HG03095 (cell line): ENCODE results near the gene ZNF70.

Experiments used
- ATAC-seq: cut with Tn5 transposase; IDR thresholded peaks from one replicate; pipeline ENCODE4 v1.9.1; 2021; ENCODE audit warnings: moderate library complexity; ENCODE audit not compliant: unreplicated experiment

The ZNF70 gene

DNA sequence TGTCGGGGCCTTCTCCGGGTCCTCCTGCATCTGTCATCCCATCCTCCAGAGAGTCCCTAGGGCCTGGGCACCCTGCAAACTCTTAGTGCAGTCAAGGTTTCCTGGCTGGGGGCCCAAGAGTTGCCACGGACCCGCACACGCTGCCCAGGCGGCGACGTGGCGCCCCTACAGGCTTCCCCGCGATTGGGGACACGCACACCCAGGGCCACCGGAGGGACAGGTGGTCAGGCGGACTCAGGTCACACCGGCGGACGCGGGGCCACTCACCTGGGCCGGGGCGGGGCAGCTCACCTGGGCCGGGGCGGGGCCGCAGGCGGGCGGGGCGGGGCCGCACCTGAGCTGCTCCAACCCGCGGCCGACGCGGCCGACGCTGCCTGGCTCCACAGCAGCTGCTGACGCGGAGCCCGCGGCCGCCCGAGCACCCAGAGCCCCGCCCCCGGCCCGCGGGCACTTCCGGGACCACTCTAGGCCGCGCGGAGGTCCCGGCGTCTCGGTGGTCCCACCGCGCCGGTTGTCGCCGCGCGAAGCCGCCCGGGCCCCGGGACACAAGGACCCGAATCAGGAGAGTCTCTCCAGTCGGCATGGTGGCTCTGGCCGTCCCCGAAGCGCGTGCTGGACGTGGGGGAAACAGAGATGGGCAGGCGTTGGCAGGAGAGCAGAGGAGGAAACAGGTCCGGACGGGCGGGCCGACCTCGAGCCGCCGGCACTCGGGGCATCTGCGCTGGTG, at the start of gene ZNF70:
Gene ZNF70 (minus strand): TSS at position 399 of the 727 bp plus-strand sequence. CDS start 5,972 bp downstream, outside the sequence.
- ATAC-seq = peak; percentile 64

DNA sequence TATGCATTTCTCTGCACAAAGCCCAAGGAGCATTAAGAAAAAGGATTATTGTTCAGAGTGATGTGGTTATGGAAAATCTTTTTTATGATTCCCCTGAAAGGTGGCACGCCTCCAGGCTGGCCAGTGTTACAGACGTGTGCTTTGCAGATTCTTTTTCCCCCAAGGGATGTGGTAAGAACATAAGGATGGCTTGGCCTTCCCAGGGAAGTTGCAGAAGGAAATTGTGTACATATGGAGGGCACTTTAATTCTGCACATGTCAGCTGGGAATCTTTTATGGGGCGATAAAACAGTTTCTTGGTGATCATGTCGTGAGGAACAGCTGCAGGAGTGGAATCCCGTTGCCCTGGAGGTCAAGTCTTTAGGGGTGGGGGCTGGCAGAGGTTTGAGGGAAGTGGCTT, 45.5 kb upstream of the ZNF70 start:
- ATAC-seq = no peak

- no peak for ATAC-seq
Measured at GRCh38 chr22:23793326-23793725, 42.4 kb upstream of the ZNF70 start.

DNA sequence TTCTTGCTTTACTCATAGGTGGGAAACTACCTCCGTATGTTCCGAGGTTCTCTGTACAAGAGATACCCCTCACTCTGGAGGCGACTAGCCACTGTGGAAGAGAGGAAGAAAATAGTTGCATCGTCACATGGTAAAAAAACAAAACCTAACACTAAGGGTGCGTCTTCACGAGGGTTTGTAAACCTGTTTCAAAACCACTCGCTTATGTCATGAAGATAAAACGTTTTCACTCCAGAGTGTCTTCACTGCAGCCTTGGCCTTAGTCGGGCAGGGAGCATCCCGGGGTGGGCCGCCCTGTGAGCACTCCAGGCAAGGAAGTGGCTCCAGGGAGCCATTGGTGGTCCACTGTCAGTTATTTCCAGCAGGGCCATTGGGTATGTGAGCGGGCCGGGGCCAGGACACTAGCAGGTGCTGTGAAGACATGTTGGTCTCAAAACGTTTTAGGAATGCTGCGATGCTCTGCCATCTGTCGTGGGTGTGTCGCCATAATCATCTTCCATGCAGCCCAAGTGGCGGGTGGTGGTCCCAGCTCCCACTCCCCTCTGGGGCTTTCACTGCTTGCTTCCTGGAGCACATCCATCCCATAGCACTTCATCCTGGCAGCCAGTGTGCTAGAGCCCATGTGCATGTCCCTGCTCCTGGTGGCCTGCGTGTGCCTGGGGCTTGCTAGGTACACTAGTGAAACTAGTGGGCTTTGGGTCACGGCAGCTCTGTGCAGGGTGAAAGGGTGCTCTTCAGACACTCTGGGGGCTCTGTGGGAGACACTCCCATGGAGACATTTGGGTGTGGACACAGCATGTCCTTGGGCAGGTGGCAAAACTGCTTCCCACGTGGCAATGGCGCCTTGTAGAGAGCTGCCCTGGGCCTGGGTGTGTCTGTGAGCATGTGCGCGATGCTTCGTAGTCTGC, 41.1 kb upstream of the ZNF70 start:
- ATAC-seq = no peak

DNA sequence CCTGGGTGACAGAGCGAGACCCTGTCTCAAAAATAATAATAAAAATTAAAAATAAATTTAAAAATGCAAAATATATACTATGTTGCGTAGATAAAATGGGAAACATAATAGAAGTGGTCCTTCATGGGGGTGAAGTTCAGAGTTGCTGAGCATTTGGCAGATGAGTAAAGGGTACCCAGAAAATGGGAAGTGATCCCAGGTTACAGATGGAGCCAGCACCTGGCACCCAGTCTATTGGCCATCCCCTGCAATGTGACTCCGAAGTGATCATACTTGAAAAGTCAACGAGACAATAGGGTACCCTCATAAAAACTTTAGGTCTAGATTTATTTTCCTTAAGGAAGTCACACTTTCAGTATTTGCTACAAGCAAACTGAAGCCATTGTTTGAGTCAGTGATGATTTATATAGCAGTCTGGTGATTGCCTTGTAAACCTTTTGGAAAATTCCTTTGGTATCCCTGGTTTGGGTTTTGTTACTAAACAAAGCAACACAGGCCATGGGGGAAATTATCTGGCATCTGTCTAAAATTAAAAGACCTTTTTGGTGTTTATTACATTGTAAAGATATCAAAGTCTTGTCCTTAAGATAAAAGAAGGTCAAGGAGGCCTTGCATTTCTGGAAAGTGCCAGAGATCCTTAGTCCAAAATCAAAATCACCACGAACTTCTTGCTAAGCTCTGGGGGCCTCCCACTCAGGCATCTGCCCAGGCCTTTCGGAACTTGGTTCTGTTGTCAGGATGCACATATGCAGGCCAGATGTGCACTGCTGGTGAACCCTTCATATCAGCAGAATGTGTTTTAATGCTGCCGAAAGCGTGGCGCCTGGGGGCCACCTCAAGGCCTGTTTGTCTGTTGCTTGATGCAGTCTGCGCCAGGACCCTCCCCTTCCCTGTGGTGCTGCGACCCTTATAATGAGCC, 40.2 kb upstream of the ZNF70 start:
- no peak for ATAC-seq

DNA sequence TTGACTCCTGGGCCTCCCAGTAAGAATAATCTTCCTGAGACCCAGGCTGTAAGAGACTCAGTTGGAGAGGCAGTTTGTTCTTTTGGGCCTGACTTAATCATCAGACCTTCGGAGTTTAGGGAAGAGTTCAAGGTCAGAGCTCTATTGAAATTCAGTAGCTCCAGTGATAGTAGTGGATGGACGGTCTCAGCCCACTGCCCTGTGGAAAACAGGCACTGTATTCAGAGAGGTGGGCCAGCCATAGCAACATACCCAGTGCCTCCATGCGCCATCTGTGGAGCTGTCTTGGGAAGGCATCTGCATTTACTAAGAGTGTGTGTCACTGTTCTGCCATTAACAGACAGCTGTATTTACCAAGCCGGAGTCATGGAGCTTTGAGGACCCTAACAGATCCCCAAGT, 38.7 kb upstream of the ZNF70 start:
- no peak for ATAC-seq

GRCh38 chr22:23789121-23789520, 38.2 kb upstream of the ZNF70 start:
- ATAC-seq = no peak

DNA sequence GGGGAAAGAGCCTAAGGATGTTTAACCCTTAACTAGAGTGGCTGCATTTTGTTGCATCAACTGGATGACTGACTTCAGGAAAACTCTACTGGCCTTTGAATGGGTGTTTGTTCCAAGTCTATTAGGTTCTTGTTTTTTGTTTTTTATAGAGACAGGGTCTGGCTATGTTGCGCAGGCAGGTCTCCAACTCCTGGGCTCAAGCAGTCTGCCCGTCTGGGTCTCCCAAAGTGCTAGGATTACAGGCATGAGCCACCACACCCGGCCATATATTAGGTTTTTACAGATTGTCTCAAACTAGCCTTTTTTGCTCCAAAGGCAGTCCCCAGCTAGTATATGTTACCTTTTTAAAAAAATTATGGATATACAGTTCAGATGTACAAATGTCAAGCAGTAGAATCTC, 37.0 kb upstream of the ZNF70 start:
- no peak for ATAC-seq

DNA sequence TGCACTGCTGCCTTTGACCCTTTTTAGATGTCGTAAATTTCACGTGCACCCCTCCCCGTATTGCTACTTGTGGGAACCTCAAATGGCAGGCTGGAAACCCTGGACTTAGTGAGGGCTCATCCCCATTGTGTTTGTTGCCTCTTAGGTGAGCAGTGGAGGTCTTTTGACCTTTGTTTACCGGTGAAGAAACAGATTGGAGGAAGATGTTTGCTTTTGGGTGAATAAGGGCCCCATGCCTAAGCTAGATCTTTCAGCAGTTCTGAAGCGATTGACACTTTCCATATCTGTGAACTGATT, 36.6 kb upstream of the ZNF70 start:
- no peak for ATAC-seq

- peak; percentile 45 for ATAC-seq
Measured at GRCh38 chr22:23786752-23787599, 36.1 kb upstream of the ZNF70 start, which contains the start of gene SMARCB1. SMARCB1 (plus strand) TSS chr22:23786966; CDS start chr22:23787170, 204 bp downstream.

GRCh38 chr22:23786261-23786710, 35.4 kb upstream of the ZNF70 start:
- peak; percentile 2 for ATAC-seq

DNA sequence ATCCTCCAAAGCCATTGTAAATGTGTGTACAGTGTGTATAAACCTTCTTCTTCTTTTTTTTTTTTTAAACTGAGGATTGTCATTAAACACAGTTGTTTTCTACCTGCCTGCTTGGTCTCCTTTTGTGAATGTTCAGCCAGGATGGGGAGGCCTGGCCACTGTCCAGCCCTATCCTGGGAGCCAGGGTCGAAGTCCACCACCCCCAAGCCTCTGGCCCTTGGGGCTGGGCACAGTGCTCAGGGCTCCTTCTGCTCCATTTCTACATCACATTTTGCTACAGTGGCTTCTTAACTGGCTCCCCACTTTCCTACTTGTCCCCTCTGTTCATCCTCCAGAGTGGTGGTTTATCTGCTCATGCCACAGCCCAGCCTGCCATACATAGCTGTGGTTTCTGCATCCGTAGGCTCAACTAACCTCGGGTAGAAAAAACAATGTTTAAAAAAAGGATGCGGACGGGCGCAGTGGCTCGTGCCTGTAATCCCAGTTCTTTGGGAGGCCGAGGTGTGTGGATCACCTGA, 33.4 kb upstream of the ZNF70 start:
- ATAC-seq = no peak

- no peak for ATAC-seq
Measured at GRCh38 chr22:23783265-23784150, 32.6 kb upstream of the ZNF70 start.

DNA sequence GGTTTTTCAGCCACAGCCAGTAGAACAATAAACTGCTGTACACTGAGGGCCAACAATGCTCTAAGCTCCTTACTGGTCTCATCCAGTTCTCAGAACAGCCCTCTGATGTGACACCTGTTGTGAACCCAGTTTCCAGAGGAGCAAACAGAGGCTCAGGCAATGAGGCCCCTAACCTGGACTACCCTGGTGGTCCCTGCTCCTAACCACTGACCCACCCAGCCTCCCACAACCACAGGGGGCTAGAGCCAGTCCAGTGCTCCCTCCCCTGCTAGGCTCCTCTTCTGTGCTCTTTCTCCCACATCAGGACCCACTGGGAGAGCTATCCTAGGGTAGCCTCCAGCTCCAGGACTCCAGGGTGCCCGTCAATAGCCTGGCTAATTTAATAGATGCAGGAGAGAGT, 31.8 kb upstream of the ZNF70 start:
- ATAC-seq = no peak

- no peak for ATAC-seq
Measured at GRCh38 chr22:23782252-23782651, 31.3 kb upstream of the ZNF70 start.

DNA sequence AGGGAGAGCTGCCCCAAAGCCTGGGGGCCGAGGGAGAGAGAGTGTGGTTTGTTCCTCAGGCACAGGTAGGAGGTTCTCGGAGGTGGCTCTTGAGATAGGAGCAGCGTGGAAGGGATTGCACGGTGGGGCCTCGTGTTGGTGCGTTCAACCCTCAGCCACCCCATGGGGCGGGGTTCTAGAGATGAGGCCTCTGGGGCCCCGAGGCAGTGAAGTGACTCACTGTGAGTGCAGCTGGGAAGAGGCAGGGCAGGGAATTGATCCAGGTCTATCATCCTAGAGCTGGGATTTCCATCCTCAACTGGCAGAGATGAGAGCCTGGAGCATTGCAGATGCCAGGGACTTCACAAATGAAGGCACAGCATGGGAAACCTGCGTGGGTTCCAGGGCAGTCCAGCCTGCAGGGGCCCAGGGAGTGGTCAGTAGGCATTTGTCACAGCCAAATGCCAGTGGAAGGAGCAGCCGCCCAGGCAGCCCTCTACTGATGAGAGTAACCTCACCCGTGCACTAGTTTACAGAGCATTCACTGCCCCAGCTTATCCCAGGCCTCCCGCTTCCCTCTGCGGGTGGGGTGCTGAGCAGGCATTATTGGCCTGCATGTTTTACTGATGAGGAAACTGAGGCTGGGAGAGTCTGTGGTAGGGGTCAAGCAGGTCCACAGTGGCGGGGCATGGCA, 30.7 kb upstream of the ZNF70 start:
- ATAC-seq = no peak

DNA sequence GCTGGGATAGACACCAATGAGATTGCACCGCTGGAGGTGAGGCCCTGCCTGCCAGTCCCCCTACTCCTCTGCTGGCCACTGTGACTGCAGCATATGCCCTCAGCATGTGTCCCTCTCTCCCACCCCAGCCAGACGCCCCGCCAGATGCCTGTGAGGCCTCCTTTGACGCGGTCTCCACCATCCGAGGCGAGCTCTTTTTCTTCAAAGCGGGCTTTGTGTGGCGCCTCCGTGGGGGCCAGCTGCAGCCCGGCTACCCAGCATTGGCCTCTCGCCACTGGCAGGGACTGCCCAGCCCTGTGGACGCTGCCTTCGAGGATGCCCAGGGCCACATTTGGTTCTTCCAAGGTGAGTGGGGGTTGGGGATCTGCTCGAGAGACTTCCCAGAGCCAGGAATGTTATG, 30.2 kb upstream of the ZNF70 start:
- no peak for ATAC-seq

DNA sequence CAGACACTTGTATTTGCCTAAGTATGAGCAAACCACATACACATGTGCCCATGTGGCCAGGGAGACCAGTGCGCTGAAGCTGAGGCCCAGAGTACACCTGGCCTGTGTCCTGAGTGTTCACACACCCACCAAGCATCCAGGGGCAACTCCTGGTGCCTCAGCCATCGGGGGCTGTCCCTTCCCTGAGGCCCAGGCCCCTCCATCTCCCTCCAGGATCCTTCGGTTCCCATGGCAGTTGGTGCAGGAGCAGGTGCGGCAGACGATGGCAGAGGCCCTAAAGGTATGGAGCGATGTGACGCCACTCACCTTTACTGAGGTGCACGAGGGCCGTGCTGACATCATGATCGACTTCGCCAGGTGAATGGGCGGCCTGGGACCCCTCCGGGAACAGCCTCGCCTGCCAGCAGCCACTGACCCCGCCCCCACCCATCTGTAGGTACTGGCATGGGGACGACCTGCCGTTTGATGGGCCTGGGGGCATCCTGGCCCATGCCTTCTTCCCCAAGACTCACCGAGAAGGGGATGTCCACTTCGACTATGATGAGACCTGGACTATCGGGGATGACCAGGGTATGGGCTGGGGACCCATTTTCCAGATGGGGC, 29.3 kb upstream of the ZNF70 start:
- ATAC-seq = no peak
